ENCODE results near the gene ZNF317.

The ZNF317 gene

GRCh38 chr19:9140159-9140874, at the start of gene ZNF317:
TSS of gene ZNF317 (plus strand) at chr19:9140397. CDS start at chr19:9156017, 15,620 bp downstream.
- peak within 1 kb of the TSS; percentile 98 for H3K4me3 ChIP-seq (ENCODE audit: low read depth, low read length)

- H3K4me3 ChIP-seq (ENCODE audit: low read depth, low read length) = no peak within 1 kb of the TSS
These were observed 32.8 kb upstream of the ZNF317 start, which contains the start of gene OR7G2 for GRCh38 chr19:9107375-9107774. TSS of gene OR7G2 (minus strand) at chr19:9107475. CDS start at chr19:9103243, 4,232 bp downstream.

- H3K4me3 ChIP-seq (ENCODE audit: low read depth, low read length) = no peak overlapping the region
These were observed 30.2 kb upstream of the ZNF317 start for GRCh38 chr19:9109959-9110358.

GRCh38 chr19:9115307-9115813, 24.8 kb upstream of the ZNF317 start, which contains the start of gene OR7G1:
TSS of gene OR7G1 (minus strand) at chr19:9115763. CDS start at chr19:9115763, 0 bp downstream.
- H3K4me3 ChIP-seq (ENCODE audit: low read depth, low read length) = no peak within 1 kb of the TSS

GRCh38 chr19:9116547-9116946, 23.6 kb upstream of the ZNF317 start:
- no peak overlapping the region for H3K4me3 ChIP-seq (ENCODE audit: low read depth, low read length)

GRCh38 chr19:9126900-9127405, 13.2 kb upstream of the ZNF317 start, which contains the start of gene OR7G3:
TSS of gene OR7G3 (minus strand) at chr19:9126950. CDS start at chr19:9126950, 0 bp downstream.
- no peak within 1 kb of the TSS for H3K4me3 ChIP-seq (ENCODE audit: low read depth, low read length)

DNA sequence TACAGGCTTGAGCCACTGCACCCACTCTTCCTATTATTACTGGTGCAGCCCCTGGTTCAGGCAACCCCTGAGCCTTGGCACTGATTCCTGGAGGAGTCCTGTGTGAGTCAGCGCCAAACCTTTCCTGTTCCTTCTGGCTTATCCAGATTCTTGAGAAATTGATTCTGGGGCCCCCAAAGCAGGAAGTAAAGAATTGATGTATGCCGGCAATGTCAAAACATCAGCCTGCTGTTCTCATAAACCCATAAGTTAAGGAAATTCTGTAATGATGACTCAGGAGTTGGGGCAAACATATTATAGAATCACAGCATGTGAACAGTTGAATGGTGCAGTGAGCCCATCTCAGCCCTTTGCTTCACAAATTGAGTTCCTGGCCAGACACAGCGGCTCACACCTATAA, 12.0 kb upstream of the ZNF317 start:
- H3K4me3 ChIP-seq (ENCODE audit: low read depth, low read length) = no peak overlapping the region

- H3K4me3 ChIP-seq (ENCODE audit: low read depth, low read length) = no peak overlapping the region
These were observed 9.2 kb upstream of the ZNF317 start for GRCh38 chr19:9130965-9131364.

DNA sequence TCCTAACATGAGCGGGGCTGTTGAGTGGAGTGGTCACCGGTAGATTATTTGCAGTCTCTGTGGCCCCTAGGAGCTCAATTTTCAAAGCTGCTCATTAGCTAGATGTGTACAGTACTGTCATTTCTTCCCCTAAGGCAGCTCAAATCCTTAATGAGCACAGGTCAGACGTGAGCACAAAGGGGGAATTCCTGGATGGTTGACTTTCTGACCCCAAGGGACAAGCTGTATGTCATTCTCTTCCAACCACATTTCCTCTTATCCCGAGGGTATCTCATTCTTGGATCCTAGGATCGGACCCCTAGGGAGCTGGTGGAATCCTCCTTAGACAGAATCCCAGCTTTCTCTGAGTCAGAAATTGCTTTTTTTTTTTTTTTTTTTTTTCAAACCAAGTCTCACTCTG, 7.8 kb upstream of the ZNF317 start:
- H3K4me3 ChIP-seq (ENCODE audit: low read depth, low read length) = no peak overlapping the region

- H3K4me3 ChIP-seq (ENCODE audit: low read depth, low read length) = peak overlapping the region; percentile 98
These were observed 513 bp upstream of the ZNF317 start for GRCh38 chr19:9139609-9140158.

DNA sequence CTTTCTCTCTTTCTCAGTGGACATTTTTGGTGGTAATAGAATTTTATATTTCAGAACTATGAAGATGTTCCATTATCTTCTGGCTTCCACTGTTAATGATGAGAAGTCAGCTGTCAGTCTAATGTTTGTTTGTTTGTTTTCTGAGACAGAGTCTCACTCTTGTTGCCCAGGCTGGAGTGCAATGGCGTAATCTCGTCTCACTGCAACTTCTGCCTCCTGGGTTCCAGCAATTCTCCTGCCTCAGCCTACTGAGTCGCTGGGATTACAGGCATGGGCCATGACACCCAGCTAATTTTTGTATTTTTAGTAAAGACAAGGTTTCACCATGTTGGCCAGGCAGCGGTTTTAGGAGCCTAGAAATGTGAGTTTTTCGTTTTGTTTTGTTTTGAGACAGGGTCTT, 4.7 kb downstream of the ZNF317 start:
- H3K4me3 ChIP-seq (ENCODE audit: low read depth, low read length) = no peak overlapping the region

GRCh38 chr19:9146882-9147281, 6.7 kb downstream of the ZNF317 start:
- no peak overlapping the region for H3K4me3 ChIP-seq (ENCODE audit: low read depth, low read length)

DNA sequence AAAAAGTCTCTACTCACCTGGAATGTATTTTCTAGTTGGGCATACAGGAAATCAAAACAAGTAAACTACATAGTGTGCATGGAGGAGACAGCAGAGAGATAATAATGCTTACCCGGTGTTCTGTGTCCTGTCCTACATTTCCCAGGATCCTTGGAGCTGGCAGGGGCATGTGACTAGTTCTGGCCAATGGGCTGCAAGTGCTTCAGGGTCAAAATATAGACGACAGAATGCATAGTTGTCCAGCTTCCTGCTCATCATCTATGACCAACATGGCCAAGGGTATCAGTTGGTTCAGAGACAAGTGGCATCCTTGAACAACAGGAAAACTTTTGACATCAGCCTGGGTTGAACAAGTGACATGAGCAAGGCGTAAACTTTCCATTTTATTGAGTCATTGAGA, 8.5 kb downstream of the ZNF317 start:
- H3K4me3 ChIP-seq (ENCODE audit: low read depth, low read length) = no peak overlapping the region

DNA sequence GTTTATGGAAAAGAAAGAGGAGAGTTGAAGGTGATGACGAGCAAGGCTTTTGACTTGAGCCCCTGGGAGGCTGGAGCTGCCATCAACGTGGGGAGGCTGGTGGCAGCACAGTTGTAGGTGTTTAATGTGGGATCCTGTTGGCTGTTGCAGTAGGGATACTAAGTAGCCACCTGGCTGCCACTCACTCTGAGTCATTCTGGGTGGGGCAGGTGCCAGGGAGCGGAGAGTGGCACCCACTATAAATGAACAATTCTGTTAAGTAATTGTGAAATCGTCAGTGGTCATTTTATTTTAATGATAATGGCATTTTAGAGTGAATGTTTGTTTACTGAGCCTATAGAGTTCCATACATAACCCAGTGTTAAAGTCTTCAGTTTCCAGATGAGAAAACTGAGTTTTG, 9.8 kb downstream of the ZNF317 start:
- H3K4me3 ChIP-seq (ENCODE audit: low read depth, low read length) = no peak overlapping the region

DNA sequence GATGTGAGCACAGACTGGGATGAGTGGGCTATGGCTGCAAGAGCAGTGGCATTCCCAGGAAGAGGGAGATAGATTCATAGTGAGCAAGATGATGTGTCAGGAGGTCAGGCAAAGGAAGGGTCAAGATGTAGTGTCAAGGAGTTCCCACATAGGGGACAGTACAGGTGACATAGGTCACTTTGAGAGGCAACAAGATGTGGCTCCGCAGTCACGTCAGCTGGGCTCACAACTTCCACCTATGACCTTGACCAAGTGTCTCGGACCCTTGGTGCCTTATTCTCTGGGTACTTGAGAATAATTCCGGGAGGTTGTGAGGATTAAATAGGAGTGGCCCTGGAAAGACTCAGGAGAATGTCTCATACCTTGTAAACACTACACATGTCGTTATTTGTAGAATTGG, 10.5 kb downstream of the ZNF317 start:
- no peak overlapping the region for H3K4me3 ChIP-seq (ENCODE audit: low read depth, low read length)

GRCh38 chr19:9151367-9151766, 11.2 kb downstream of the ZNF317 start:
- H3K4me3 ChIP-seq (ENCODE audit: low read depth, low read length) = no peak overlapping the region

GRCh38 chr19:9155591-9155990, 15.4 kb downstream of the ZNF317 start:
- H3K4me3 ChIP-seq (ENCODE audit: low read depth, low read length) = no peak overlapping the region

DNA sequence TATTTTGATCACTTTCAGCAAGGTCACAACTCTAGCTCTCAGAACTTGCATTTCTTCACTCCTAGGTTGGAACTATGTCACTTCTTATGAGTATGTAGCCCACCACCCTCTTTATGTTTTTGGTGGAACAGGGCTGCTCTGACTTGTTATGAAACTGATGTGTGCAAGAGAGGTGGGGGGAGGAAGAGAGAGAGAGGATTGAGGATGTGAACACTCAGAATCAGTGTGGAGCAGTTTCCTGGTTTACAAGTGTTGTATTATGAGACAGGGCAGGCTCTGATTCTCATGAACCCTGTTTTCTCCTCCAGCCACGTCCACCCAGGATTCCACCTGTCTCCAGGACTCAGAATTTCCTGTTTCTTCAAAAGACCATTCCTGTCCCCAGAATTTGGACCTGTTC, 16.1 kb downstream of the ZNF317 start:
- no peak overlapping the region for H3K4me3 ChIP-seq (ENCODE audit: low read depth, low read length)

GRCh38 chr19:9159891-9160290, 19.7 kb downstream of the ZNF317 start:
- H3K4me3 ChIP-seq (ENCODE audit: low read depth, low read length) = no peak overlapping the region

- H3K4me3 ChIP-seq (ENCODE audit: low read depth, low read length) = no peak overlapping the region
These were observed 21.2 kb downstream of the ZNF317 start for GRCh38 chr19:9161427-9161826.

- H3K4me3 ChIP-seq (ENCODE audit: low read depth, low read length) = no peak overlapping the region
These were observed 25.1 kb downstream of the ZNF317 start for GRCh38 chr19:9165261-9165660.

GRCh38 chr19:9166846-9167245, 26.6 kb downstream of the ZNF317 start:
- no peak overlapping the region for H3K4me3 ChIP-seq (ENCODE audit: low read depth, low read length)
